C4-2B (cell line): ENCODE data around the gene NBPF12.
"Not testable (repeated sequence)": the region's sequence is repeated elsewhere in the genome, so short reads cannot be mapped to it uniquely, and the experiment has no call there.

Experiments
- ZFX ChIP-seq: fragments of 450-650 bp; IDR thresholded peaks from 2 replicates; pipeline ENCODE4 v1.6.1; 2017
- TF ChIP-seq, protein P1 (sequence below): fragments of 450-650 bp; conservative IDR thresholded peaks from 2 replicates; pipeline ENCODE4 v1.5.1; 2017; ENCODE audit warnings: mild to moderate bottlenecking

DNA sequence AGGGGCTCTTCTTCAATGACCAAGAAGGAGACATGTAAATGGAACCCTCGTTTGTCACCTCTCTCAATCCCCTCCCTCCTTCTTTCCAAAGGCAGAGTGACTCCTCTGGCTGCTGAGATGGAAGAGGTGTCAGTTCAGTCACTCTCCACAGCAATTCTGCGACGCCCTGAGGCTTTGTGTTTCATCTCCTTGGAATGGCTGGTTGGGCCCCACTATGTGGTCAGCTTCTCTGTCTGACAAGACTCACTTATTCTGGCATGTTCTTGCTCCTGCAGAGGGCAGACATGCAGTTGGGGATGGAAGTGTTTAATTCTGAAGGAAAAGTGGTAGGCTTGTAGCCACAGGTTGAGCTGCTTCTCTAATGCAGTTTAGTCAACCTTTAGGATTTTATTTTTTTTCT, 25.1 kb upstream of the NBPF12 start:
- TF ChIP-seq, protein P1, sequence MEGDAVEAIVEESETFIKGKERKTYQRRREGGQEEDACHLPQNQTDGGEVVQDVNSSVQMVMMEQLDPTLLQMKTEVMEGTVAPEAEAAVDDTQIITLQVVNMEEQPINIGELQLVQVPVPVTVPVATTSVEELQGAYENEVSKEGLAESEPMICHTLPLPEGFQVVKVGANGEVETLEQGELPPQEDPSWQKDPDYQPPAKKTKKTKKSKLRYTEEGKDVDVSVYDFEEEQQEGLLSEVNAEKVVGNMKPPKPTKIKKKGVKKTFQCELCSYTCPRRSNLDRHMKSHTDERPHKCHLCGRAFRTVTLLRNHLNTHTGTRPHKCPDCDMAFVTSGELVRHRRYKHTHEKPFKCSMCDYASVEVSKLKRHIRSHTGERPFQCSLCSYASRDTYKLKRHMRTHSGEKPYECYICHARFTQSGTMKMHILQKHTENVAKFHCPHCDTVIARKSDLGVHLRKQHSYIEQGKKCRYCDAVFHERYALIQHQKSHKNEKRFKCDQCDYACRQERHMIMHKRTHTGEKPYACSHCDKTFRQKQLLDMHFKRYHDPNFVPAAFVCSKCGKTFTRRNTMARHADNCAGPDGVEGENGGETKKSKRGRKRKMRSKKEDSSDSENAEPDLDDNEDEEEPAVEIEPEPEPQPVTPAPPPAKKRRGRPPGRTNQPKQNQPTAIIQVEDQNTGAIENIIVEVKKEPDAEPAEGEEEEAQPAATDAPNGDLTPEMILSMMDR: not testable (repeated sequence)
- TF ChIP-seq ZFX: not testable (repeated sequence)
